PC-9 (cell line): Measurements from ENCODE around the gene PIM1. TPM values are rescaled to one million over a fixed set of nuclear protein-coding genes. Genes with fewer than 3 reads are reported as not detected.

ENCODE experiments used
- Bru-seq: library from RNA; stranded (reverse); fragments of 400-500 nt; gene quantifications from one replicate; lab custom pipeline; 2021; lab: Mats Ljungman, UMichigan
- BruChase-seq, 2 experiments: library from RNA; stranded (reverse); fragments of 400-500 nt; gene quantifications; one replicate each; lab custom pipeline; 2021; lab: Mats Ljungman, UMichigan
- BruUV-seq: library from RNA; stranded (reverse); fragments of 400-500 nt; replicated peaks from 2 replicates; lab custom pipeline; 2021; lab: Mats Ljungman, UMichigan
- CTCF ChIA-PET: fragments of 300-600 bp; sonication (Branson Sonifier 250); formaldehyde crosslinking; loops from one replicate; lab custom pipeline; 2022; ENCODE audit warnings: antibody characterized with exemption; lab: Charles Lee
- POLR2A ChIA-PET: fragments of 300-600 bp; sonication (Branson Sonifier 250); formaldehyde crosslinking; loops from one replicate; lab custom pipeline; 2022; ENCODE audit warnings: antibody characterized with exemption; ENCODE audit not compliant: unreplicated experiment; lab: Charles Lee
- DNase-seq, 2 experiments: peaks; one replicate each; pipeline versions ENCODE4 v3.0.0 to v3.0.0-alpha.2; 2015 to 2022; ENCODE audit warnings: mixed read lengths in 1 of 2
- H2AFZ ChIP-seq: fragments of 200-600 bp; sonication (generic); 2 replicates; pipeline ENCODE4 v1.8.1; 2017; ENCODE audit warnings: antibody characterized with exemption
- H3F3A ChIP-seq: fragments of 200-600 bp; sonication (generic); 2 replicates; pipeline ENCODE4 v1.8.1; 2017; ENCODE audit warnings: antibody characterized with exemption, mild to moderate bottlenecking, low read depth; ENCODE audit not compliant: insufficient read depth
- H3K27ac ChIP-seq: fragments of 200-600 bp; sonication (generic); 2 replicates; pipeline ENCODE4 v1.6.1; 2016; ENCODE audit warnings: mixed run types
- H3K27me3 ChIP-seq: fragments of 200-600 bp; sonication (generic); 2 replicates; pipeline ENCODE4 v1.6.1; 2016; ENCODE audit warnings: low read depth, mixed run types; ENCODE audit not compliant: insufficient read depth
- H3K36me3 ChIP-seq: fragments of 200-600 bp; sonication (generic); 2 replicates; pipeline ENCODE4 v1.6.1; 2016; ENCODE audit warnings: low read depth, mixed run types
- H3K4me1 ChIP-seq: fragments of 200-600 bp; sonication (generic); replicated peaks from 2 replicates; pipeline ENCODE4 v1.6.1; 2016; ENCODE audit warnings: mixed run types; ENCODE audit not compliant: insufficient read depth
- H3K4me2 ChIP-seq: fragments of 200-600 bp; sonication (generic); 2 replicates; pipeline ENCODE4 v1.6.1; 2017; ENCODE audit warnings: mixed run types
- H3K4me3 ChIP-seq: fragments of 200-600 bp; sonication (generic); 2 replicates; pipeline ENCODE4 v1.6.1; 2016; ENCODE audit warnings: mixed run types
- H3K79me2 ChIP-seq: fragments of 200-600 bp; sonication (generic); 2 replicates; pipeline ENCODE4 v1.6.1; 2017; ENCODE audit warnings: low read depth, mixed run types
- H3K9me2 ChIP-seq: fragments of 200-600 bp; sonication (generic); 2 replicates; pipeline ENCODE4 v1.8.1; 2017; ENCODE audit warnings: mild to moderate bottlenecking; ENCODE audit not compliant: insufficient read depth
- H3K9me3 ChIP-seq: fragments of 200-600 bp; sonication (generic); 2 replicates; pipeline ENCODE4 v1.8.1; 2016; ENCODE audit warnings: low read depth; ENCODE audit not compliant: insufficient read depth
- H4K20me1 ChIP-seq: fragments of 200-600 bp; sonication (generic); 2 replicates; pipeline ENCODE4 v1.8.1; 2017; ENCODE audit not compliant: insufficient read depth
- CTCF ChIP-seq: fragments of 200-600 bp; sonication (generic); conservative IDR thresholded peaks from 2 replicates; pipeline ENCODE4 v1.6.1; 2017; ENCODE audit warnings: mixed run types, antibody characterized with exemption, mild to moderate bottlenecking, moderate library complexity
- EZH2 ChIP-seq: fragments of 200-600 bp; sonication (generic); IDR thresholded peaks from 2 replicates; pipeline ENCODE4 v1.8.0; 2017; ENCODE audit warnings: antibody characterized with exemption, low read depth
- intact Hi-C: fragments of 100-400 bp; cut with micrococcal nuclease; formaldehyde crosslinking; loops from one replicate; pipeline ENCODE4 v1.10.0; 2022; ENCODE audit not compliant: unreplicated experiment
- long read RNA-seq: library from polyadenylated mRNA; stranded (forward); transcript quantifications from one replicate; pipeline ENCODE4 v2.0.0, GENCODE V29; 2022
- total RNA-seq: library from RNA; stranded (reverse); gene quantifications from 2 replicates; pipeline ENCODE4 v1.2.3, GENCODE V29; 2021

Gene PIM1
- 51.0 and 60.3 TPM in 2 replicates for total RNA-seq
- Bru-seq, nascent RNA: percentile 89 among the genes with signal in this experiment
- percentile 99 among the genes with signal in this experiment for BruChase-seq, experiment 1, labeled RNA remaining after a 2-hour chase
- BruChase-seq, experiment 2, labeled RNA remaining after a 6-hour chase: percentile 94 among the genes with signal in this experiment
- long read RNA-seq, transcript PIM1-201 (6 exons, 2,650 nt): major isoform, 11 of 35 reads
- long read RNA-seq, partial matches to known transcripts: 22 of 35 reads
- long read RNA-seq, other reads (novel, unspliced or antisense): 2 of 35 reads

- peak within 1 kb of the TSS; percentile 91 for H3K4me2 ChIP-seq
- peaks cover 31% of the 10 kb centered on the region for H3K36me3 ChIP-seq
- H3K79me2 ChIP-seq: peaks cover 39% of the 10 kb centered on the region
- H3K4me3 ChIP-seq: peak within 1 kb of the TSS; percentile 64
- intact Hi-C loops: loop anchor here (1.0 kb wide), 1 partner anchor 32 kb away; no protein-coding TSS in a partner anchor
- peak; percentile 90 to 95 for DNase-seq
- TF ChIP-seq EZH2: no peak
- TF ChIP-seq CTCF: no peak
- no peak within 1 kb of the TSS; the same call in 1 of the 2 replicates for H2AFZ ChIP-seq
- no peaks in the 10 kb centered on the region for H3K9me3 ChIP-seq
- CTCF ChIA-PET: interaction anchor here (0.6 to 1.0 kb wide), 3 partner anchors 38 to 152 kb away, joined by 3 to 4 read pairs (median 3); no protein-coding TSS in a partner anchor
- no peaks in the 10 kb centered on the region for H3K27me3 ChIP-seq
- POLR2A ChIA-PET: interaction anchor here (0.6 to 1.5 kb wide), 11 partner anchors 21 to 657 kb away, joined by 3 to 26 read pairs (median 6); no protein-coding TSS in a partner anchor
- H3K9me2 ChIP-seq: no peaks in the 10 kb centered on the region
- H3F3A ChIP-seq: peaks cover 61% of the 10 kb centered on the region
- peaks cover 42% of the 10 kb centered on the region for H3K4me1 ChIP-seq
- H4K20me1 ChIP-seq: peaks cover 24% of the 10 kb centered on the region
- no TSS peak for BruUV-seq
- H3K27ac ChIP-seq: peak within 1 kb of the TSS; percentile 97
Measured at GRCh38 chr6:37169496-37170272, at the start of gene PIM1. TSS of gene PIM1 (plus strand) at chr6:37170152. CDS start at chr6:37170576, 424 bp downstream.

- CTCF ChIA-PET: no interaction called here
- intact Hi-C loops: no loop called here
- no peaks in the 10 kb centered on the region for H3K79me2 ChIP-seq
- H3K4me2 ChIP-seq: no peak overlapping the region
- no peak for TF ChIP-seq CTCF
- TF ChIP-seq EZH2: no peak
- no TSS peak for BruUV-seq
- H3K9me2 ChIP-seq: no peaks in the 10 kb centered on the region
- POLR2A ChIA-PET: no interaction called here
- peaks cover 14% of the 10 kb centered on the region for H3F3A ChIP-seq
- no peak overlapping the region for H3K27ac ChIP-seq
- peaks cover 31% of the 10 kb centered on the region for H3K4me1 ChIP-seq
- no peaks in the 10 kb centered on the region for H4K20me1 ChIP-seq
- no peak overlapping the region for H3K4me3 ChIP-seq
- no peaks in the 10 kb centered on the region for H3K27me3 ChIP-seq
- no peaks in the 10 kb centered on the region for H3K9me3 ChIP-seq
- no peak overlapping the region for H2AFZ ChIP-seq
- no peak for DNase-seq
- H3K36me3 ChIP-seq: no peaks in the 10 kb centered on the region
Measured at GRCh38 chr6:37121556-37121955, 48.4 kb upstream of the PIM1 start.

GRCh38 chr6:37122861-37123260 lies 47.1 kb upstream of the PIM1 start:
- intact Hi-C loops: no loop called here
- Histone ChIP-seq H3K4me2 (no peak overlapping the region), H3K4me3 (no peak overlapping the region), H3K9me2 (no peaks in the 10 kb centered on the region), H3K27me3 (no peaks in the 10 kb centered on the region), H3K79me2 (no peaks in the 10 kb centered on the region), H3K4me1 (peaks cover 44% of the 10 kb centered on the region), H4K20me1 (no peaks in the 10 kb centered on the region), H3K9me3 (no peaks in the 10 kb centered on the region), H2AFZ (no peak overlapping the region), H3K27ac (no peak overlapping the region), H3K36me3 (no peaks in the 10 kb centered on the region), H3F3A (peaks cover 22% of the 10 kb centered on the region)
- no peak for DNase-seq
- POLR2A ChIA-PET: no interaction called here
- CTCF ChIA-PET: no interaction called here
- TF ChIP-seq EZH2 (no peak), CTCF (no peak)
- no TSS peak for BruUV-seq
